Keratinocyte (primary cell): ENCODE data around the gene TGIF1. TPM values are rescaled to one million over a fixed set of nuclear protein-coding genes. Genes with fewer than 3 reads are reported as not detected.

Experiments
- DNase-seq: peaks from one replicate; pipeline ENCODE4 v3.0.0-alpha.2; 2011; ENCODE audit warnings: low read depth, missing footprints, low spot score
- FAIRE-seq: peaks from 2 replicates; lab custom pipeline; 2011; peaks lifted over from hg19 to GRCh38; lab: Jason Lieb, UNC
- H2AFZ ChIP-seq: 2 replicates; pipeline ENCODE4 v1.6.0; 2012; ENCODE audit warnings: low read length, control low read depth, inconsistent platforms; ENCODE audit not compliant: control insufficient read depth
- H3K27ac ChIP-seq: 2 replicates; pipeline ENCODE4 v1.5.1; 2011; ENCODE audit warnings: low read length; ENCODE audit not compliant: control insufficient read depth, insufficient read depth
- H3K27me3 ChIP-seq: 3 replicates; pipeline ENCODE4 v1.6.0; 2011; ENCODE audit warnings: low read length; ENCODE audit not compliant: control insufficient read depth, insufficient read depth; ENCODE audit errors: extremely low read depth
- H3K36me3 ChIP-seq, 2 experiments: 2 replicates in 1 of 2; 3 replicates in 1 of 2; pipeline ENCODE4 v1.5.1; 2011; ENCODE audit warnings: low read length in 2 of 2, mild to moderate bottlenecking in 1 of 2; ENCODE audit not compliant: control insufficient read depth in 2 of 2, insufficient read depth in 2 of 2; ENCODE audit errors: extremely low read depth in 1 of 2
- H3K4me1 ChIP-seq: 3 replicates; pipeline ENCODE4 v1.5.1; 2011; ENCODE audit warnings: low read length; ENCODE audit not compliant: control insufficient read depth, insufficient read depth; ENCODE audit errors: extremely low read depth
- H3K4me2 ChIP-seq: 3 replicates; pipeline ENCODE4 v1.6.0; 2011; ENCODE audit warnings: low read depth, low read length; ENCODE audit not compliant: control insufficient read depth, insufficient read depth; ENCODE audit errors: extremely low read depth
- H3K4me3 ChIP-seq, 3 experiments: fragments of 200-600 bp in 1 of 3; sonication (generic) in 1 of 3; 2 replicates in 2 of 3; 3 replicates in 1 of 3; pipeline ENCODE4 v1.5.1; 2011 to 2016; ENCODE audit warnings: low read length in 3 of 3, mild to moderate bottlenecking in 3 of 3, control low read depth in 2 of 3, inconsistent platforms in 1 of 3, low read depth in 1 of 3, mixed read lengths in 1 of 3, mixed run types in 1 of 3, moderate library complexity in 1 of 3; ENCODE audit not compliant: control insufficient read depth in 2 of 3, insufficient read depth in 2 of 3; ENCODE audit errors: extremely low read depth in 1 of 3
- H3K79me2 ChIP-seq: 2 replicates; pipeline ENCODE4 v1.6.0; 2012; ENCODE audit warnings: low read length; ENCODE audit not compliant: control insufficient read depth, insufficient read depth
- H3K9ac ChIP-seq: 3 replicates; pipeline ENCODE4 v1.6.0; 2011; ENCODE audit warnings: low read length; ENCODE audit not compliant: control insufficient read depth, insufficient read depth; ENCODE audit errors: extremely low read depth
- H3K9me1 ChIP-seq: 3 replicates; pipeline ENCODE4 v1.6.0; 2011; ENCODE audit warnings: low read length; ENCODE audit not compliant: control insufficient read depth, insufficient read depth; ENCODE audit errors: extremely low read depth
- H3K9me3 ChIP-seq: 2 replicates; pipeline ENCODE4 v1.5.1; 2012; ENCODE audit warnings: low read depth, low read length; ENCODE audit not compliant: control insufficient read depth
- H4K20me1 ChIP-seq: 3 replicates; pipeline ENCODE4 v1.6.0; 2011; ENCODE audit warnings: low read length; ENCODE audit not compliant: control insufficient read depth, insufficient read depth; ENCODE audit errors: extremely low read depth
- EZH2 ChIP-seq: IDR thresholded peaks from one replicate; pipeline ENCODE4 v1.6.1; 2012; ENCODE audit warnings: inconsistent platforms, mild to moderate bottlenecking, low read length, moderate library complexity
- dilution Hi-C: fragments of 300-500 bp; cut with MboI; formaldehyde crosslinking; loops from one replicate; pipeline ENCODE4 v1.7.0; 2020; ENCODE audit warnings: low sequenced_read_pairs; ENCODE audit not compliant: extremely low pct_ligation_motif_present
- polyA plus RNA-seq, 5 experiments: library from polyadenylated mRNA; depleted of rRNA in 3 of 5; stranded (reverse) in 3 of 5; stranded (forward) in 1 of 5; unstranded in 1 of 5; fragments of >200 nt; gene quantifications; 1 replicate in 1 of 5; 2 replicates in 3 of 5; 3 replicates in 1 of 5; pipeline versions ENCODE4 v1.2.1 to v1.2.3, GENCODE V29; 2011 to 2012; ENCODE audit warnings: missing spikeins in 2 of 5, low read depth in 1 of 5, low replicate concordance in 1 of 5
- TF ChIP-seq, protein P1 (sequence below), 3 experiments: IDR thresholded peaks in 1 of 3; conservative IDR thresholded peaks in 1 of 3; optimal IDR thresholded peaks in 1 of 3; 2 replicates in 2 of 3; 3 replicates in 1 of 3; pipeline versions ENCODE3 to v1.5.1; 2011; ENCODE audit warnings: low read length in 3 of 3, mild to moderate bottlenecking in 3 of 3, moderate library complexity in 2 of 3, control low read depth in 1 of 3, inconsistent platforms in 1 of 3; ENCODE audit not compliant: insufficient read depth in 2 of 3; ENCODE audit errors: extremely low read depth in 1 of 3

TGIF1 gene
- polyA plus RNA-seq, 1 donor (not counting 4 experiments of a cell fraction or from before 2014, with no cell fraction given), result 115 TPM

DNA sequence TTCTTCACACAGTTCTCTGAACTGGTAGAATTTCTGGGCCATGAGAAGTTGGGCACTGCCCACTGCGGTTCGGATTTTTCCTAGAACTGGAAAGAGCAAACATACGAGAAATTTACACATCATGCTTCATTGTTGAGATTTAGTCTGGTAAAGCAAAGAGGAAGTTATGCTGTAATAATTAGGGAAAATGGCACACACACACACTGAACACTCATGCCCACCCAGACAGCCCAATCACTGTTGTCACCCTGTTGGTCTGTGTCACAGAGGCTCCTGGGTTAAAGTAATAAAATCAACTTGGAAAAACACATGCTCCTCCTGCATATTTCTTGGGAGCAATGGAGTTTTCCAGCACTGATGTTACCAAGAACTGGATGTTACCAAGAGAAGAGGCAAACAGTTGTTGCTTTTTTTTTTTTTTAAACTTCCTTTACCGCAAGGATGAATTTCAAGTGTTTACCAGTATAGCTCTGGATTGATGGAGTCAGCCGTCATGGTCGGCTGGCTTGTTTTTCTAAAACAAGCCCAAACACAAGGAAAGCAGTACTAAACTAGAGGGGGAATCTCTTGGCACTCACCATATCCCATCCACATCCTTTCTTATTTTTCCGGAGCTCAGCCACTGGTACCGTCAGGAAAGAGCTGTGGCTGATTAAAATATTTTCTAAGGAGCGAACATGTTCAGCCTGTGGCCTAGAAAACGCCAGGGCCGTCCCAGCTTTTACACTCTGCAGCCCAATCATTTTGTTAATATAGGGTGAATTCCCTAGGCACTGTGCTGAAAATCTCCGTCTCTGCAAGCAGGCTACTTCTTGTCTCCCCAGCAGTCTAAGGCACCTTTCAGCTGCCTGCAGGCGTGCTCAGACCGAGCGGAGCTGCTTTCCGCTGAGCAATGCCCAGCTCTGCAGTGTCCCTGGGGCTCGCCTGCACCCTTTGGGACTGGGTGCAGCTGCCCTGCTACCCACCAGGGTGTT is 58.9 kb downstream of the TGIF1 start:
- Histone ChIP-seq H3K27ac (no peak overlapping the region), H3K9me1 (no peaks in the 10 kb centered on the region), H2AFZ (peak overlapping the region; percentile 44), H3K4me3 (no peak overlapping the region), H3K79me2 (no peaks in the 10 kb centered on the region), H3K9ac (no peak overlapping the region), H4K20me1 (no peaks in the 10 kb centered on the region), H3K9me3 (no peaks in the 10 kb centered on the region), H3K27me3 (no peaks in the 10 kb centered on the region), H3K4me1 (peaks cover 25% of the 10 kb centered on the region), H3K36me3 (no peaks in the 10 kb centered on the region), H3K4me2 (peak overlapping the region; percentile 56)
- dilution Hi-C loops, result no loop called here
- FAIRE-seq (peak; percentile 74), DNase-seq (no peak)
- TF ChIP-seq EZH2, result no peak
- TF ChIP-seq, protein P1, sequence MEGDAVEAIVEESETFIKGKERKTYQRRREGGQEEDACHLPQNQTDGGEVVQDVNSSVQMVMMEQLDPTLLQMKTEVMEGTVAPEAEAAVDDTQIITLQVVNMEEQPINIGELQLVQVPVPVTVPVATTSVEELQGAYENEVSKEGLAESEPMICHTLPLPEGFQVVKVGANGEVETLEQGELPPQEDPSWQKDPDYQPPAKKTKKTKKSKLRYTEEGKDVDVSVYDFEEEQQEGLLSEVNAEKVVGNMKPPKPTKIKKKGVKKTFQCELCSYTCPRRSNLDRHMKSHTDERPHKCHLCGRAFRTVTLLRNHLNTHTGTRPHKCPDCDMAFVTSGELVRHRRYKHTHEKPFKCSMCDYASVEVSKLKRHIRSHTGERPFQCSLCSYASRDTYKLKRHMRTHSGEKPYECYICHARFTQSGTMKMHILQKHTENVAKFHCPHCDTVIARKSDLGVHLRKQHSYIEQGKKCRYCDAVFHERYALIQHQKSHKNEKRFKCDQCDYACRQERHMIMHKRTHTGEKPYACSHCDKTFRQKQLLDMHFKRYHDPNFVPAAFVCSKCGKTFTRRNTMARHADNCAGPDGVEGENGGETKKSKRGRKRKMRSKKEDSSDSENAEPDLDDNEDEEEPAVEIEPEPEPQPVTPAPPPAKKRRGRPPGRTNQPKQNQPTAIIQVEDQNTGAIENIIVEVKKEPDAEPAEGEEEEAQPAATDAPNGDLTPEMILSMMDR (optimal IDR thresholded peaks at IDR 0.05 in 1 of 3, IDR thresholded peaks at IDR 0.05 in 1 of 3, conservative IDR thresholded peaks at IDR 0.05 in 1 of 3; ENCODE audit: extremely low read depth in 1 of 3, insufficient read depth in 2 of 3, low read length in 3 of 3), result no peak

Other genes starting within 250 kb of the TGIF1 start
- gene MYOM1, start 230.2 kb upstream of the TGIF1 start, polyA plus RNA-seq, result 0.01 to 0.22 TPM (median 0.03 TPM) in 3 replicates
- 526 to 759 TPM (median 536 TPM) in 3 replicates for gene MYL12A, start 202.4 kb upstream of the TGIF1 start, polyA plus RNA-seq
- 946 to 1,224 TPM (median 993 TPM) in 3 replicates for gene MYL12B, start 188.0 kb upstream of the TGIF1 start, polyA plus RNA-seq